D341Med (cell line): Measurements from ENCODE around the gene SLC38A3.

Experiments used
- DNase-seq: peaks from one replicate; pipeline ENCODE4 v3.0.0; 2012; ENCODE audit warnings: low spot score

The SLC38A3 gene

DNA sequence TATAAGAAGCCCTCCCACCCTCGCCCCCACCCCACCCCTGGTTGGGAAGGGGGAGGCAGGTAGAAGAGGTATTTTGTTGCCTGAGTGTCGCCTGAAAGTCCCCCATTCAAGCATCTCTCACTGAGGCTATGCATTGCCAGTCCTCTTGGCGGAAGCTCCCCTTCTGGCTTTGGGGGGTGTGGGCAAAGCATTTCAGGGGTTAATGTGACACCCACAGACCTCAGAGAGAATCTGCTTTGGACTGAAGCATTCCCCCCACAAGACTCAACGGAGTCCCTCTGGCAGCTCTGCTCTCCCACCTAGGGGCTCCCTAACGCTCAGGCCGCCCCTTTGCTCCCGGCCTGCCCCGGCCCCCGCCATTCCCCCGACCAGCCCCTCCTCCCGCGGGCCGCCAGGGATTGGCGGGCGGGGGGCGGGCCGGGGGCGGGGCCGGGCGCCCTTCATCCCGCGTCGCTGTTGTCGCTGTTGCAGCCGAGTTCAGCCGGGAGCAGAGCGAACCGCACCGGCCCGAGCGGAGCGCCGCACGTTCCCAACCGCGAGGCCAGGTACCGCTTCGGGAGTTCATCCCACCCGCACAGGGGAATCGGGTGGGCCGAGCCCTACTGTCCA lies at the start of gene SLC38A3:
Gene SLC38A3, plus strand, starts transcription at position 468 of the 609 bp plus-strand sequence. CDS start 8,929 bp downstream, outside the sequence.
- peak; percentile 93 for DNase-seq

DNA sequence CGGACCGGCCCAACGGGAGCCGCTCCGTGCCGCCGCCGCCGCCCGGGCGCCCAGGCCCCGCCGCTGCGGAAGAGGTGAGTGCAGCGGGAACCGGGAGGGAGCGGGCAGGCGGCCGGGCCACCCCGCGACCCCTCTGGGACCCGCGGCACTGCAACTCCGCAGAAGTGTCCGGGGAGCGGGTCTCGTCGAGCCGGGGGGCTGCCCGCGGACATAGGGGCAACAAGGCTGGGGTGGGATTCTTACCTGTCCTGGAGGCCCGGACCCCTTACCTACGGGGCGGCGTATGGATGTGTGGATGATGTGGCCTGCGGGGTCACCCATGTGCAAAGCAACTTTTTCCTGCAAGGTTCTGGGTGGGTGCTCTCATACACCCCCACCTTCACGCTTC lies 49.6 kb upstream of the SLC38A3 start:
- no peak for DNase-seq

DNA sequence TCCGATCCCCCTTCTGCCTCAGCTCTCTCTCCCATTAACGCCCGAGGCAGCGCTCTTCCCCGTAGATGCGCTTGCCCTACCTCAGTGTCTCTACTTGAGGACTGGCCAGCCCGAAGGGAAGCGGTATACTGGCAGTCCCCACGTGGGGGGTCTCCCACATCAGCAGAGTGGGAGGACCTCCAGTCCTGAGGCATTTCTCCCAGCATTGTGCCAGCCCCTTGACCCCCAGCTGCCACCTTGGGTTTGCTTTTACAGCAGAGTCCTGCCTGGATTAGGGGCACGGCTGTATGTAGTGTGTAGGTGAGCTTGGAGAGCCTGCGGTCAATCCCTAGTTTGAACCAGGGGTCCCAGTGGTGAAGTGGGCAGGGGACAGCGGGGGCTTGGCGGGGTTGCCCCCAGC lies 49.2 kb upstream of the SLC38A3 start:
- no peak for DNase-seq

DNA sequence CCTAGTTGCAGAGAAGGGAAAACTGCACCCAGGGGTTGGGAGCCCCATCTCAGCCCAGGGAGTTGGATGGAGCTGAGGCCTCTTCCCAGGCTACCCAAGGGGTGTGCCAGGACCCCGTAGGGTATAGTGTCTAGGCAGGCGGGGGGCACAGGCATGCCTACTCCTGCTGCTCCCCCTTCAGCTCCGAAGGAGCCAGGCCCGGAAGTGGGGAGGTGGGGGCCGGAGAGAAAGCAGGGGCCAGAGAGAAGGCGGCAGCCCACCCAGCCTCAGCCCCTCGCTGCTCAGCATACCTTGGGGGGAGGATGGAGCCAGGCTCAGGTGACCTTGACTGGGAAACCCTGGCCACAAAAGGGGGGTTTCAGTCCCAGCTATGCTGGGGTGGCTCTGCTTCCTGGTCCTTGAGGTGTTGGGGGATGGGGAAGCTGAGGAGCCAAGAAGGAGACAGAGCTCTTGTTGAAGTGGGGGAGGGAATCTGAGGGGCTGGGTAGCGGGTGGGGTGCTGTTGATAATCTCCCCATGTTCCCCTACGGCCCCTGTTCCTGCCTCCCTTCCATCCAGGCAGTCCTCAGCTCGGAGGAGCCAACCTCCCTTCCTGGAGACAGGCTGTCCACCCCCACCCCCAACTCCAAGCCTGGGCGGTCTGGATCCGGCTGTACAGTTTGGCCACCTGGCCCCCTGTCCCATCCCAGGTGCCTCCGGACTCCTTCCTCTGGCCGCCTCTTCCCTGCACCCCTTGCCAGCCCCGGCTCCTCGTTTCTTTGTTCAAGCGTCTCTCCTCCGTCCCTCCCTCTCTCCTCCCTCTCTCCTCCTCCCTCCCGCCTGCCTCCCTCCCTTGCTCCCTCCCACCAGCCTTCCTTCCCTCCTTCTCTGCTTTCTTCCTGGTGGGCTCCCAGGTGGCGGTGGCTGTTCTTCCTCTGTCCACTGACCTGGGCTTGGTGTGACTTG lies 48.2 kb upstream of the SLC38A3 start:
- DNase-seq, result no peak

DNA sequence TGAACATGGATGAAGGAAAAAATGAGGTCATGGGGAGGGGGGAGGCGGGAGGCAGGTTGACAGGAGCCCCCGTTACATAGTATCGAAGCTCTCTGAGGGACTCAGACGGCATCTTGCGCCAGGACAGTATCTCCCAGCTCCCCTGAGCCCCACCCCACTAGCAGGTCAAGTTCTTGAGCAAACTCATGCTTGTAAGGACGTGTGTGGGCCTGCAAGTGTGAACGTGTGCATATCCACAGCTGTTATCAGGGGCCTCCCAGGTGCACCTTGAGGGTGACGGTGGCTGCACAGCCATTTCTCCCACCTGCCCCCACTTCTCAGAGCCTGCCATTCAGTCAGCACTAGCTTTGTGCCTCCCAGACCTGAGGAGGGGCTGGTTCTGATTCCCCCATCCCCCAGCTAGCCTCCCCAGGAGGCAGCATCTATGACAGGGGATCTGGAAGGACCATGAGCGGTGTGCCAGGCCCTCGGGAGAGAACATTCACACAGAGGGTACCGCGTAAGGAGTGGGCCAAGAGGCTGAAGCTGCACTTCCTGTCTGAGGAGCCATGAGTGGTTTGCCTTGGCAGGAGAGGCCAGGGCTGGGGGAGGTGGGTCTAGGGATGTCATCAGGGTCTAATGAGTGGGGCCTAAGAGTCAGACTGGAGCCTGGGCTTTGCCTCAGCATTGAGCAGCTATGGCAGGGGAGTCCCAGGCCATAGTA lies 47.1 kb upstream of the SLC38A3 start:
- no peak for DNase-seq

DNA sequence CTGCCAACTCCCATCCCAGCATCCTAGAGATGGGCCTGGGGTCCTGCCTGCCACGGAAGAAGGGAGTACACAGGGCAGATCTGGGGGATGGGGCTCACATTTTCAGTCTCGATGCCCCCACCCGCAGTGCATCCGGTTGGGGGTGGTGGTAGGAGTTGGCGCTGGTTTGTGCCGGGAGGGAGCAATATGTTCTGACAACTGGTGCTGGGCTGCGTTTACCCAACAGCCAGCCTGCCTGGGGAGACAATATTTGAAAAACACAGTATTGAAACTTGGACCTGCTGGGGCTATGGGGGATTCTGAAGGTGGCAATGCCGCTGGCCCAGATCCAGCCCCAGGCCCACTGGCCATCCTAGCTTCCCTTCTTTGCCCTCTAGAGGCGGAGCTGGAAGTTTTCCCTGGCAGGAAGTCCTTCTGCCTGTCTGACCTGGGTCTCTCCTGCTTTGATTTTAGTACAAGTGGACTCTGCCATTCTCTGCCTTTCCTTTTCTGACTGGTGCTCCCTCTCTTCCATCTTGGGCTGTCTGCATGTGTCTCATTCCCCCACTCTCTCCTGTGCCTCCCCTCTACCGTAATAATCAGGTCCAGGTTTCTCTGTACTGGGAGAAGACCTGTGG lies 46.4 kb upstream of the SLC38A3 start:
- no peak for DNase-seq

DNA sequence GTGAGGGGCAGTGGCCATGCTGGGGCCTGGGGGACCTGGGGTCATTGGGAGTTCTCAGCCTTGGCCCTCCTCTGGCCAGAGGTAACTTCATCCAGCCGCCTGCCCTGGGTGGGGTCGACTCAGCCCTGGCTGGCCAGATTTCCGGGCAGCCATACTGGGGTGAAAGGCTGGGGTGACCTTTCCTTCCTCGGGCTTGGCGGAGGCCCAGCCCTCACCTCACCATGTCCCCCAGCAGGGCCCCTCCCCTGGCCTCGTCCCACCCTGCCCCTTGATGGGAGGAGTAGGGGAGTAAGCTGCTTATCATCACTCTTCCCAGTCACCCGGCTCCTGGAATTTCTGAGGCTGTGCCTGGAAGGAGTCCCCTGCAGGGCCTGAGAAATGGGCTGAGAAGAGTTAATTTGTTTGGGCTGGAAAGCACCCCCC lies 44.5 kb upstream of the SLC38A3 start:
- peak; percentile 69 for DNase-seq

DNA sequence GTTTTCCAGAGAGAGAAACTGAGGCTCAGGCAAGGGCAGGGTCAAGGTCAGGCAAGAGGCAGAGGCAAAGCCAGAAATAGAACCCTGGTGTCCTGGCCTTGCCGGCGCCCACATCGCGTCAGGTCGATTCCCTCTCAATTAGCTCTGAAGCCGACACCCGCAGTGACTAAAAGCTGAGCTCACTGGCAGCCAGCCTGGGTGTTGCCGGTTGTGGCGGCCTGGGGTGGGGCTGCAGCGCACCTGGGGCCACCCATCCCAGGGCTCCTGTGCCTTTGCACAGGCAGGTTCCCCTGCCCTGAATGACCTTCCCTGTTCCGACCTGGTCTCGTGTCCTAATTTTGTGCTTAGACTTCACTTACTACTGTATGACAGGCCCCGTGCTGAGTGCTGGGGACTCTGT lies 43.8 kb upstream of the SLC38A3 start:
- no peak for DNase-seq

DNA sequence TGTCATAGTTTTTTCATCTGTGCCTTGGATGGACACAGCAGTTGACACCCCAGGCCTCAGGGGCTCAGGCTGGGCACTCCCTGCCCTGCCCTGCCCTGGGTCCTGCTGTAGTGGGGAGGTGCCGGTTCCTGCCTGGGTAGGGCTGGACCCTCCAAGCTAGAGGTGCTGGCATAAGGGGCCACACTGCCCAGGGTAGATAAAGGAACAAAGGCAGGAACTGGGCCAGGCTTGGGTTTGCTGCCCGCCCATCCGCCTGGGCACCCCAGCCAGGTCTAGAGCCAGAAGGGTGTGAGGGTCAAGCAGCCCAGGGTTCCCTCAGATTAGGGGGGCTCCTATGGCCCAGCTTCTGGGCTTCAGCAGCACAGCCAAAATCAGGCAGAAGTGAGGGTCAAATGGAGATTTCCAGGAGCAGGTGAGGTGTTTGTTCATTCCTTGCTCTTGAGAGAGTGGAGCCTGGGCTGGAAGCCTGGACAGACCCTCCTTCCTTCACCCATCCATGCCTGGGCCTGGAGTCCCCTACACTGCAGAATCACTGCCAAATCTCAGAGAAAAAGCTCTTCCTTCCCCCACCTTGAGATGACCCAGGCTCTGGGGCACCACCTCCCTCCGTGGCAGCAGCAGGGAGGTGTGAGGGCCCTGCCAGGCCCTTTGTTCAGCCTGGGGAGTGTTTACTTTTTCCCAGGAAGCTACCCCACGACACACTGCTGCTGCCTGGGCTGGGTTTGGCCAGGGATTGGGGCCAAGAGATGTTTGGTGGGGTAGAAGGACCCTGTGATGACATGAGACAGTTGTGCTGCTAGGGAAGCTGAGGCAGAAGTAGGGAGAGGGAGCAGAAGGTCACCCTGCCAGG lies 42.8 kb upstream of the SLC38A3 start:
- no peak for DNase-seq

DNA sequence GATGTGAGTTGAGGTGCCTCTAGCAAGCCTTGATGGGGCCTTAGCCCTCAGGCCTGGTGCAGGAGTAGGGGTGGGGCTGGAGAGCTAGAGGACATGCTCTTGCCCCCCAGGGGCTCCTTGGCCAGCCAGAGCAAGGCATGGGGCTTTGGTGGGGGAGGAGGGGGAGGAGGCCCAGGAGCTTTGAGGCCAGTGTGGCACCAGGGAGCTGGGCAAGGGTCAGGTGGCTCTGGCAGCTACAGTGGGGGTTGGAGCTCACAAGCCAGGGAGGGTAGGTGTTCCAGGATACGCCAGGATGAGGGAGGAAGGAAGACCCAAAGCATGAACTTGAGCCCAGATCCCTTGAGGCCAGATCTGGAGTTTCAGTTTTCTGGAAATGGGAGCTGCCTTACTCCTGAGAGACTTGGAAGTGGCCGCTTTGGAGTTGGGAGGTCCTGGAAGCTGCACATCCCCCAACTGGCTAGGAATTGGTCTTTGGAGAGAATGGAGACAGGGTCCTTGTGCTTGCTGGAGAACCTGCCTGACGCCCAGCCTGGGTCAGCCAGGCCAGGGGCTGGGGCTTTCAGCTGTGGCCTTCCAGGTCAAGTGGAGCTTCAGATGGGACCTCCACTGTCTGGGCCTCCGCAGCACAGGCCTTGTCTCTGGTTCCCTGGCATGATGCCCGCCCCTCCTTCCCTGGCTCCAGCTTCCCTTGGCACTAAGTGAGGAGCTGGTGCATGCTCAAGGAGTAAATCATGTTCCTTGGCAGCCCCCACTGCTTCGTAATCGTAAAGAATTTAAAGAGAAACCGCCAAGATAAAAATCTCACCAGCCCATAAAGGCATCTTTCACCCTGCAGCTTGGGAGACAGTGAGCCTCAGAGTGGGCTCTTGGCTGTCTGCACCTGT lies 41.3 kb upstream of the SLC38A3 start:
- DNase-seq, result no peak

DNA sequence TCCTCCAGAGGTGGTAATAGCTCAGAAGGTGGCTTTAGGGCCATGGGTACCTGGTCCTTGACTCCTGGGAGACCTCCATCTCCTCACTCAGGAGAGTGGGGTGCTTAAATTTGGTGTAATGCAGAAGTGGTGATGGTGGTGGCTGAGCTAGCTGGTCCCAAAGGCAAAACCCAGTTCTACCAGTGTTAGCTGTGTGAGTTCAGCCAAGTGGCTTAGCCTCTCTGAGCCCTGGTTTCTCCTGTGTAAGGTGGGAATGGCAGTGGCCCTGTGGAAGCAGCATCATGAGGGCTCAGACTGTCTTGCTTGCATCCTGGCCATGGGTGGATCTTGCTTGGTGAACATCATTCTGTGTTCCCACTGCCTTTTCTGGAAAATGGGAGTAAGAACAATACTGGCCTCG lies 40.6 kb upstream of the SLC38A3 start:
- DNase-seq, result no peak

DNA sequence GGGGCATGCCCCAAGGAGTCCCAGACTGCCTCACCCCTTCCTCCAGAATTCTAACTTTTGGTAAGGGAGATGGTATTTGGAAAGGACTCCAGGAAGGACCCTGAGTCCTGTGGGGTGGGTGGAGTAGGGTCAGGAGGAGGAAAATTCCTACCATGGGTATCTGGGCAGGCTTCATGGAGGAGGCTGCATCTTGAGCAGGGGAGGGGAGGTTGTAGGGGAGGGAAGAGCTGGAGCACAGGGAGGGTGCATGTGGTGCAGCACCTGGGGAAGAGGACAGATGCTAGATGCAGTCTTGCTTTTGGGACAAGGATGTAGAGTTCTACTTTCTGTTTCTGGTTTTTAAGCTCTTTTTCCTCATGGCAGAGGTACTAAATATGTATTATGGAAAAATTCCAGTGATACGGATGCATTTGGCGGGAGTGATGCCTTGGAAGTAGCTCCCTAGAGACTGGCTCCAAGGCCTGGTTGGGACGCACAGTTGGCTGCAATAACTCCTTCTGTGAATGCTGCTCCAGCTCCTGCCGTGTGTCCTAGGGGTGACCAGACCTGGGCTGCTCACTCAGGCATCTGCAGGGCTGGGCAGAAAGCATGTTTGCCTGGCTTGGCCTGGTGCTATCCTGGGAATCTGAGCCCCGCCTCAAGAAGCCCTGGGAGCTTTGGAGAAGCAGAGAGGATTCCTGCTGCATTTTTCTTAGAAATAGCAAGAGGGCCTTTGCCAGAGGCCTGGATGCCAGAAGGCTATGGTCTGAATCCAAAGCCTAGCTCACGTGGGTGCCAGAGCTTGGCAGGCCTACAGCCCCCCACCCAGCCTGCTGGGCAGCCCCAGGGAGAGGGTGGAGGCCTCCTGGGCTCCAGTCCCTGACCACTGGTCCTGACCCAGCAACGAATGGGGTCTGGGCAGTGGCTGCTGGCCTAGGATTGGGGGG lies 39.8 kb upstream of the SLC38A3 start:
- DNase-seq, result no peak

DNA sequence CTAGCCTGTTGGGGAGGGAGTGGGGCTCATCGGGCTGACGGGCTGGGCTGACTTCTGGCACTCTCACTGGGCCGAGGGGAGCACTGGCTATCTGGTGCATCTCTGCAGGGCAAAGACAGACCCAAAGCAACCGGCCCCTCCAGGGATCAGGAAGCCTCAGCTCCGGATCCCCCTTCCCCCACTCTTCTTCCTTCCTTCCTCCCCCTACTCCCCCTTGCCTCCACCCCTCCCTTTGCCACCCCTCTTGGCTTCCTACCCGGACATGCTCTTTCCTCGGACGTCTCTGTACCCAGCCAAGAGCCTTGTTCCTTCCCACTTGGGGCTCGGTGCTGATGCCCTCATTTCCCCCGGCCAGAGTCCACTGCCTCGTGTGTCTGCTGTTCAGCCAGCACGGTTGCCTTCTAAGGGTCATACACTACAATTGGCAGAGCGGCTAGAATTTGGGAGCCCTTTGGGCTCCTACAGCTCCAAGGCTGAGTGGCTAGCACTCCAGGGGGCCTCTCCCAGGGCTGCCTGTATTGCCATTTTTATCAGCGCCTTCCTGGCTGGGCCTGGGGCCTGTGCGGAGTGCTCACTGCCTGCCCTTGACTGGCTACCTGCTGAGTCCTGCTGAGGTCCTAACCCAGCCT lies 39.0 kb upstream of the SLC38A3 start:
- DNase-seq, result no peak

DNA sequence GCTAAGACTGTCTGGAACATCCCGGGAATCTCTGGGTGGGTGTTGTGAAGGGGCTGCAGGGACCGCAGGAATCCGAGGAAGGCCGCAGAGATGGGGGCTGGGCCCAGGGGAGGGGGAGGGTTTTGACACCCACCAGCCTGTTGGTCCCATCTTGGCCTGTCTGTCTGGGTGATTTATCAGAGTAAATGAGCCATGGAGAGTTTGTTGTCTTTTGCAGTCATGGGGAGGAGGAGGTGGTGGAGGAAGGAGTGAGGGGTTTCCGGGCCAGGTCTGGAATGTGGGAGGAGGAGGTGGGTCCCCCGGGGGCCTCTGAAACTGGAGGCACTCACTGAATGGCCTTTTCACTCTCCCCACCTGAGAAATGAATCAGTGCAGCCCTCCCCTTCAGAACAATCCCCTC lies 38.5 kb upstream of the SLC38A3 start:
- no peak for DNase-seq

DNA sequence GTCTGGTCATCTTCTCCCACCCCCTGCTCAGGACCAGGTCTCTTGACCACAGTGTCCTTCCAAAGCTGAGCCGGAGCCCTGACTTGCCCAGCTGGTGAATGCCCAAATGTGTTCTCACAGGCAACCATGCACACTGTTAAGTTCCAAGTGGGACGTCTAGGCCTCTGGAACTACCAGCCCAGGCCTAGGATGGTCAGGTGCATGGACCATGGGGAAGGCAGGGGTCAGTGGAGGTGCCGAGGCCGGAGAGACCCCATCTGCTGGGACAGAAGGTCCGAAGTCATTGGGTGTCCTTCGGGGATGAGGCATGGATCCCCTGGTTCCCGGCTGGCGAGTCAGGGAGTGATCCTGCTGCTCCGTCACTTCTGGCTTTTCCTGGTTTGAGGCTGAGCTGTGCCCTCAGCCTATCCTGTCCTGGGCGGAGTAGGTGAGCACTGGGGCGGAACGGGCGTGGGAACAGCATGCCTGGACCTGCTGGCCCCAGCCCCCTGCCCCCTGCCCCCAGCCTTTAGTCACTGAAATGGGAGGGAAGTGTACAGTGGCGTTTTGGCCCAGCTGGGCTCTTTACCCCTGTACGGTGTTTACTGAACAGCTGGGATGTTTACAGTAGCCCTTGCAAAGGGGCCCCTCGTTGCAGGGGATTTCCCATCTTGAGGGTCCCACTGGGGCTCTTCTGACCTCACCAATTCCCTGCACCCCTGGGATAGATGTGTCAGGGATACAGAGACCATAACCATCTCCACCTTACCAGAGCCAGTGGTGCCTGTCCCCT lies 37.8 kb upstream of the SLC38A3 start:
- DNase-seq, result no peak

DNA sequence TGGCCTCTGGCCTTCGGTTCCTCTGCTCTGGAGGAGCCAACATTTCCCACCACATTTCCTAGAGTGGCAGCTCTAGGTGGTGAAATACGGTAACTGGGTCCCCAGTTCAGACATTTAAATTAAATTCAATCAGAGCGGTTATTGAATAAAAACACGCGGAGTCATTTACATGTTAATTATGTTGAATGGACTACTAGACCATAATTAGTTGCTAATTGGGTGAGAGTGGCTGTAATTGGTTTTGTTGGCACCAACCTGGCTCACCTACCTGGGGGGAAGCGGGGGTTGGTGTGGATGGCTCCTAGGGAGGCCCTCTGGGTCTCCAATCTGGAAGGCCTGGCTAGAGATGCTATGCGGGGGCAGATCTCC lies 37.2 kb upstream of the SLC38A3 start:
- DNase-seq, result no peak

DNA sequence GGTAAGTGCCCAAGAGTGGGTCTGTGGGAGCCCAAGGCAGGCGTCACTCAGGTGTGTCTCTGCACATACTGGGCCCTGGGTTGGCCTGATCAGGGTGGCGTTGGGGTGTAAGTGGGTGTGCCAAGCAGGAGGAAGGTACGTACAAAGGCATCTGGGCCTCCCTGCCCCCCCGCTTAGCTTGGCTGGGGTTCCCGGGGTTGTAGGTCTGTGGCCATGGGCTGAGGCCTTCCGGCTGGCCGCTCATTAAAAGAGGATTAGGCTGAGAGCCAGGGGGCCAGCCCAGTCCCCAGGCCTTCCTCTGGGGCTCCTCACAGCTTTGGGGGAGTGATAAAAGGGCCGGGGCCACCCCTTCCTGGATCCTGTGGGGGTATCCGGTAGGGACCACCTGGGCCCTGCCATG lies 36.7 kb upstream of the SLC38A3 start:
- DNase-seq, result no peak

DNA sequence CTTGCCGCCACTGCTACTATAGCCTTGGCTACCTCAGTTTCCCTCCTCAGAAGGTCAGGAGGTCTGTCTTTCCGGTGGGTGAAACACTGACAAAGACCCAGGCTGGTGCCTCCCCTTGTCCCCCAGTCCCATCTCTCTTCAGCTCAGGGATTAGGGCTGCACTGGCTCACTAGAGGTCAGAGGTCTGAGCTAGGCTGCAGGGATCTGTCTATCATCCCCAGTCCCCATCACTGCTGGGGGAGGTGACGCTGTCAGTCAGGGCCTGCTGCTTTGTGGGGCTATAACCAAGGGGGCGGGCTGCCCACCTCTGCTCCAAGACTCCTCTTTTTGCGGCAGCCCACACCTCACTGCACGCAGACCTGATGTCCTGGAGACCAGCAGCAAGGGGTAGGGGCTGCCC lies 36.3 kb upstream of the SLC38A3 start:
- no peak for DNase-seq
